Stimulated activated naive CD4-positive, alpha-beta T cell treated with Interleukin-2 at 50 U/mL for 16 hours (primary cell): Measurements from ENCODE around the gene CADPS2.

Experiments used
- DNase-seq: peaks from one replicate; lab custom pipeline; 2025; lab: John Stamatoyannopoulos, UW

Gene CADPS2

GRCh38 chr7:122768827-122769226, 117.4 kb downstream of the CADPS2 start:
- DNase-seq, result no peak

GRCh38 chr7:122767339-122767738, 118.9 kb downstream of the CADPS2 start:
- DNase-seq, result no peak

- no peak for DNase-seq
Observed at GRCh38 chr7:122766593-122766992, 119.7 kb downstream of the CADPS2 start.

GRCh38 chr7:122764902-122765301, 121.4 kb downstream of the CADPS2 start:
- DNase-seq, result no peak

GRCh38 chr7:122764020-122764419, 122.2 kb downstream of the CADPS2 start:
- DNase-seq, result no peak

- DNase-seq, result no peak
Observed at GRCh38 chr7:122762071-122762470, 124.2 kb downstream of the CADPS2 start.

- DNase-seq, result no peak
Observed at GRCh38 chr7:122758501-122758900, 127.8 kb downstream of the CADPS2 start.

GRCh38 chr7:122756860-122757259, 129.4 kb downstream of the CADPS2 start:
- no peak for DNase-seq

GRCh38 chr7:122755696-122756095, 130.6 kb downstream of the CADPS2 start:
- no peak for DNase-seq

- no peak for DNase-seq
Observed at GRCh38 chr7:122752583-122752982, 133.7 kb downstream of the CADPS2 start.

- no peak for DNase-seq
Observed at GRCh38 chr7:122750389-122750788, 135.9 kb downstream of the CADPS2 start.

GRCh38 chr7:122748195-122748594, 138.1 kb downstream of the CADPS2 start:
- no peak for DNase-seq

GRCh38 chr7:122746948-122747347, 139.3 kb downstream of the CADPS2 start:
- DNase-seq, result no peak

GRCh38 chr7:122743211-122743610, 143.0 kb downstream of the CADPS2 start:
- DNase-seq, result no peak

- no peak for DNase-seq
Observed at GRCh38 chr7:122738947-122739346, 147.3 kb downstream of the CADPS2 start.

GRCh38 chr7:122736183-122736582, 150.1 kb downstream of the CADPS2 start:
- no peak for DNase-seq

GRCh38 chr7:122727759-122728158, 158.5 kb downstream of the CADPS2 start:
- no peak for DNase-seq

- DNase-seq, result no peak
Observed at GRCh38 chr7:122727354-122727753, 158.9 kb downstream of the CADPS2 start.

GRCh38 chr7:122726881-122727280, 159.4 kb downstream of the CADPS2 start:
- no peak for DNase-seq

- DNase-seq, result no peak
Observed at GRCh38 chr7:122724366-122724765, 161.9 kb downstream of the CADPS2 start.

- no peak for DNase-seq
Observed at GRCh38 chr7:122719010-122719578, 167.2 kb downstream of the CADPS2 start.

GRCh38 chr7:122717356-122718089, 168.7 kb downstream of the CADPS2 start:
- no peak for DNase-seq

GRCh38 chr7:122715183-122715582, 171.1 kb downstream of the CADPS2 start:
- no peak for DNase-seq

GRCh38 chr7:122710916-122711315, 175.3 kb downstream of the CADPS2 start:
- DNase-seq, result no peak
